Nasal cavity respiratory epithelium epithelial cell of viscerocranial mucosa (primary cell): Measurements from ENCODE around the gene SLC39A10. TPM values are rescaled to one million over a fixed set of nuclear protein-coding genes. Genes with fewer than 3 reads are reported as not detected.

ENCODE experiments used
- total RNA-seq: library from RNA; depleted of rRNA; stranded (reverse); fragments of >200 nt; gene quantifications from 2 replicates; pipeline ENCODE4 v1.2.3, GENCODE V29; 2014

The SLC39A10 gene, protein sequence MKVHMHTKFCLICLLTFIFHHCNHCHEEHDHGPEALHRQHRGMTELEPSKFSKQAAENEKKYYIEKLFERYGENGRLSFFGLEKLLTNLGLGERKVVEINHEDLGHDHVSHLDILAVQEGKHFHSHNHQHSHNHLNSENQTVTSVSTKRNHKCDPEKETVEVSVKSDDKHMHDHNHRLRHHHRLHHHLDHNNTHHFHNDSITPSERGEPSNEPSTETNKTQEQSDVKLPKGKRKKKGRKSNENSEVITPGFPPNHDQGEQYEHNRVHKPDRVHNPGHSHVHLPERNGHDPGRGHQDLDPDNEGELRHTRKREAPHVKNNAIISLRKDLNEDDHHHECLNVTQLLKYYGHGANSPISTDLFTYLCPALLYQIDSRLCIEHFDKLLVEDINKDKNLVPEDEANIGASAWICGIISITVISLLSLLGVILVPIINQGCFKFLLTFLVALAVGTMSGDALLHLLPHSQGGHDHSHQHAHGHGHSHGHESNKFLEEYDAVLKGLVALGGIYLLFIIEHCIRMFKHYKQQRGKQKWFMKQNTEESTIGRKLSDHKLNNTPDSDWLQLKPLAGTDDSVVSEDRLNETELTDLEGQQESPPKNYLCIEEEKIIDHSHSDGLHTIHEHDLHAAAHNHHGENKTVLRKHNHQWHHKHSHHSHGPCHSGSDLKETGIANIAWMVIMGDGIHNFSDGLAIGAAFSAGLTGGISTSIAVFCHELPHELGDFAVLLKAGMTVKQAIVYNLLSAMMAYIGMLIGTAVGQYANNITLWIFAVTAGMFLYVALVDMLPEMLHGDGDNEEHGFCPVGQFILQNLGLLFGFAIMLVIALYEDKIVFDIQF
- 16.2 and 18.5 TPM in 2 replicates for total RNA-seq

GRCh38 chr2:195656859-195657633 lies at the start of gene SLC39A10:
Gene SLC39A10 (plus strand): TSS chr2:195657226. CDS start chr2:195680043, 22,817 bp downstream.

